Endothelial cell of umbilical vein (primary cell): Measurements from ENCODE around the gene SLC35D1. TPM values are rescaled to one million over a fixed set of nuclear protein-coding genes. Genes with fewer than 3 reads are reported as not detected.
"Not testable (repeated sequence)": the region's sequence is repeated elsewhere in the genome, so short reads cannot be mapped to it uniquely, and the experiment has no call there.

Experiments
- BruUV-seq: library from RNA; stranded (reverse); fragments of 400-500 nt; replicated peaks from 2 replicates; lab custom pipeline; 2021; lab: Mats Ljungman, UMichigan
- CTCF ChIA-PET: fragments of 300-600, 350-600 bp; sonication (Branson Sonifier 250); formaldehyde crosslinking; loops from one replicate; lab custom pipeline; 2021; ENCODE audit warnings: antibody characterized with exemption, inconsistent platforms; lab: Charles Lee
- POLR2A ChIA-PET: fragments of 300-600, 350-600 bp; sonication (Branson Sonifier 250); formaldehyde crosslinking; loops from one replicate; lab custom pipeline; 2021; ENCODE audit warnings: antibody characterized with exemption, inconsistent platforms; lab: Charles Lee
- DNase-seq: peaks from one replicate; pipeline ENCODE4 v3.0.0-alpha.2; 2011; ENCODE audit warnings: low read depth, low spot score
- FAIRE-seq: peaks from 2 replicates; lab custom pipeline; 2011; peaks lifted over from hg19 to GRCh38; lab: Jason Lieb, UNC
- H2AFZ ChIP-seq: 2 replicates; pipeline ENCODE4 v1.6.0; 2012; ENCODE audit warnings: low read depth, low read length, control low read depth, inconsistent platforms
- H3K27ac ChIP-seq: 2 replicates; pipeline ENCODE4 v1.5.1; 2011; ENCODE audit warnings: low read depth, mild to moderate bottlenecking, control low read depth, low read length, moderate library complexity; ENCODE audit not compliant: insufficient read depth
- H3K27me3 ChIP-seq, 2 experiments: 2 replicates each; pipeline versions ENCODE4 v1.6.0 to v1.6.1; 2011; ENCODE audit warnings: low read length in 2 of 2, mixed read lengths in 1 of 2; ENCODE audit not compliant: control insufficient read depth in 2 of 2, insufficient read depth in 2 of 2
- H3K36me3 ChIP-seq, 2 experiments: 2 replicates in 1 of 2; 3 replicates in 1 of 2; pipeline ENCODE4 v1.5.1; 2011; ENCODE audit warnings: low read length in 2 of 2, mild to moderate bottlenecking in 1 of 2, moderate library complexity in 1 of 2; ENCODE audit not compliant: control insufficient read depth in 2 of 2, insufficient read depth in 2 of 2; ENCODE audit errors: extremely low read depth in 1 of 2
- H3K4me1 ChIP-seq: 3 replicates; pipeline ENCODE4 v1.5.1; 2011; ENCODE audit warnings: mild to moderate bottlenecking, low read length; ENCODE audit not compliant: control insufficient read depth, insufficient read depth; ENCODE audit errors: extremely low read depth
- H3K4me2 ChIP-seq: 2 replicates; pipeline ENCODE4 v1.6.1; 2011; ENCODE audit warnings: low read length, control low read depth, mixed read lengths; ENCODE audit not compliant: insufficient read depth
- H3K4me3 ChIP-seq, 3 experiments: fragments of 200-600 bp in 1 of 3; sonication (generic), shearing (Covaris generic) in 1 of 3; replicated peaks in 1 of 3; 2 replicates each; pipeline ENCODE4 v1.5.1; 2011 to 2016; ENCODE audit warnings: control low read depth in 3 of 3, low read length in 3 of 3, mild to moderate bottlenecking in 2 of 3, inconsistent platforms in 1 of 3, low read depth in 1 of 3, moderate library complexity in 1 of 3; ENCODE audit not compliant: insufficient read depth in 1 of 3
- H3K79me2 ChIP-seq: 2 replicates; pipeline ENCODE4 v1.6.0; 2012; ENCODE audit warnings: low read length, inconsistent platforms; ENCODE audit not compliant: control insufficient read depth, insufficient read depth
- H3K9ac ChIP-seq: replicated peaks from 2 replicates; pipeline ENCODE3; 2011; ENCODE audit warnings: low read length, control low read depth; ENCODE audit not compliant: insufficient read depth; ENCODE audit errors: extremely low read depth
- H3K9me1 ChIP-seq: replicated peaks from 3 replicates; pipeline ENCODE4 v1.6.0; 2011; ENCODE audit warnings: mild to moderate bottlenecking, low read length; ENCODE audit not compliant: control insufficient read depth, insufficient read depth; ENCODE audit errors: extremely low read depth
- H3K9me3 ChIP-seq: replicated peaks from 2 replicates; pipeline ENCODE4 v1.5.1; 2012; ENCODE audit warnings: low read length, inconsistent platforms; ENCODE audit not compliant: control insufficient read depth, insufficient read depth
- H4K20me1 ChIP-seq: replicated peaks from 2 replicates; pipeline ENCODE3; 2011; ENCODE audit warnings: mild to moderate bottlenecking, low read length; ENCODE audit not compliant: control insufficient read depth, insufficient read depth; ENCODE audit errors: extremely low read depth
- CTCF ChIP-seq, 2 donors: IDR thresholded peaks; 1 replicate in 1 of 2; 2 replicates in 1 of 2; pipeline ENCODE4 v1.5.1; 2011; ENCODE audit warnings: low read length in 2 of 2, mild to moderate bottlenecking in 2 of 2, moderate library complexity in 2 of 2, control low read depth in 1 of 2, inconsistent platforms in 1 of 2, low read depth in 1 of 2; ENCODE audit not compliant: insufficient read depth in 1 of 2; ENCODE audit errors: extremely low read depth in 1 of 2
- EZH2 ChIP-seq: IDR thresholded peaks from 2 replicates; pipeline ENCODE4 v1.6.1; 2012; ENCODE audit warnings: borderline replicate concordance, low read depth, mild to moderate bottlenecking, moderate library complexity, low read length, inconsistent platforms; ENCODE audit not compliant: severe bottlenecking
- FOS ChIP-seq: IDR thresholded peaks from 2 replicates; pipeline ENCODE4 v1.6.1; 2011; ENCODE audit warnings: mild to moderate bottlenecking, low read length, moderate library complexity, borderline replicate concordance; ENCODE audit not compliant: insufficient read depth
- GATA2 ChIP-seq: IDR thresholded peaks from 2 replicates; pipeline ENCODE4 v1.7.0; 2011; ENCODE audit warnings: low read depth, mild to moderate bottlenecking, moderate library complexity, mixed read lengths, low read length; ENCODE audit not compliant: insufficient read length, insufficient read depth
- JUN ChIP-seq: IDR thresholded peaks from 2 replicates; pipeline ENCODE4 v1.6.1; 2011; ENCODE audit warnings: borderline replicate concordance, low read depth; ENCODE audit not compliant: insufficient read length, insufficient read depth
- MAX ChIP-seq: IDR thresholded peaks from 2 replicates; pipeline ENCODE4 v1.6.1; 2011; ENCODE audit not compliant: insufficient read depth, insufficient read length
- MYC ChIP-seq: IDR thresholded peaks from one replicate; pipeline ENCODE4 v1.6.1; 2011; ENCODE audit warnings: mild to moderate bottlenecking, low read depth, low read length
- POLR2A ChIP-seq: IDR thresholded peaks from 2 replicates; pipeline ENCODE4 v1.6.1; 2012; ENCODE audit warnings: low read depth, mild to moderate bottlenecking, control low read depth, low read length
- POLR2AphosphoS5 ChIP-seq: IDR thresholded peaks from 2 replicates; pipeline ENCODE4 v1.6.1; 2012; ENCODE audit warnings: low read depth, mild to moderate bottlenecking, control low read depth, low read length, moderate library complexity; ENCODE audit not compliant: insufficient read depth
- dilution Hi-C: fragments of 300-500 bp; cut with MboI; formaldehyde crosslinking; loops from one replicate; pipeline ENCODE4 v1.15.0; 2019; ENCODE audit warnings: low sequenced_read_pairs; ENCODE audit not compliant: extremely low pct_ligation_motif_present
- intact Hi-C: fragments of 100-400 bp; cut with micrococcal nuclease; formaldehyde crosslinking; loops from one replicate; pipeline ENCODE4 v1.10.0; 2022
- polyA plus RNA-seq, 4 experiments: library from polyadenylated mRNA; depleted of rRNA in 3 of 4; stranded (reverse) in 3 of 4; unstranded in 1 of 4; fragments of >200 nt; gene quantifications; 2 replicates each; pipeline versions ENCODE4 v1.2.1 to v1.2.3, GENCODE V29; 2011 to 2012; ENCODE audit warnings: missing spikeins in 1 of 4
- total RNA-seq: library from RNA; stranded (reverse); gene quantifications from 2 replicates; pipeline ENCODE4 v1.2.3, GENCODE V29; 2021

The SLC35D1 gene
- total and polyA plus RNA-seq, 2 donors (not counting 3 experiments of a cell fraction or from before 2014, with no cell fraction given): 3.5 to 6.6 TPM

GRCh38 chr1:66980745-66981367 is 73.1 kb downstream of the SLC35D1 start:
- no peaks in the 10 kb centered on the region for H3K9me3 ChIP-seq
- ChIA-PET POLR2A (no interaction called here), CTCF (interaction anchor here (0.8 to 1.4 kb wide), 7 partner anchors 9 to 216 kb away, joined by 3 to 4 read pairs (median 3); partner anchors contain the start of gene SLC35D1)
- dilution Hi-C loops (no loop called here), intact Hi-C loops (loop anchor here (2.0 kb wide), 1 partner anchor 50 kb away; no protein-coding TSS in a partner anchor)
- no peaks in the 10 kb centered on the region for H4K20me1 ChIP-seq
- H3K27me3 ChIP-seq: no peaks in the 10 kb centered on the region
- H2AFZ ChIP-seq: no peak overlapping the region
- H3K9me1 ChIP-seq: no peaks in the 10 kb centered on the region
- FAIRE-seq (no peak), DNase-seq (peak; percentile 17)
- H3K4me3 ChIP-seq: no peak overlapping the region
- no peaks in the 10 kb centered on the region for H3K4me1 ChIP-seq
- no peak overlapping the region for H3K4me2 ChIP-seq
- no peak overlapping the region for H3K27ac ChIP-seq
- peaks cover 3 to 42% of the 10 kb centered on the region in 2 experiments for H3K36me3 ChIP-seq
- no peaks in the 10 kb centered on the region for H3K79me2 ChIP-seq
- TF ChIP-seq FOS: no peak
- TF ChIP-seq EZH2: no peak
- no peak for TF ChIP-seq MAX
- no peak for TF ChIP-seq POLR2A
- TF ChIP-seq MYC: no peak
- TF ChIP-seq CTCF (IDR thresholded peaks at IDR 0.05; ENCODE audit: extremely low read depth in 1 of 2, insufficient read depth in 1 of 2, low read depth in 1 of 2, low read length in 2 of 2): no peak
- no peak for TF ChIP-seq POLR2AphosphoS5
- TF ChIP-seq GATA2: no peak
- no peak for TF ChIP-seq JUN
- no TSS peak for BruUV-seq
- no peak overlapping the region for H3K9ac ChIP-seq

GRCh38 chr1:66979621-66980020 is 74.3 kb downstream of the SLC35D1 start:
- H3K9me1 ChIP-seq, H3K27me3 ChIP-seq, H3K79me2 ChIP-seq, H4K20me1 ChIP-seq, H3K9me3 ChIP-seq, H3K4me2 ChIP-seq, H3K27ac ChIP-seq, H2AFZ ChIP-seq, H3K9ac ChIP-seq, POLR2A ChIA-PET, dilution Hi-C loops, H3K4me1 ChIP-seq, H3K4me3 ChIP-seq, BruUV-seq, DNase-seq, FAIRE-seq: not testable (repeated sequence)
- intact Hi-C loops: loop anchor here (2.0 kb wide), 1 partner anchor 49 kb away; no protein-coding TSS in a partner anchor
- H3K36me3 ChIP-seq: peaks cover 3 to 43% of the 10 kb centered on the region in 2 experiments
- CTCF ChIA-PET: interaction anchor here (1.1 to 1.7 kb wide), 3 partner anchors 10 to 16 kb away, joined by 4 to 5 read pairs (median 4); no protein-coding TSS in a partner anchor
